CD4-positive, alpha-beta T cell treated with Interleukin-4 for 1 hour (primary cell): Measurements from ENCODE around the gene CD300E.
"Not testable (repeated sequence)": the region's sequence is repeated elsewhere in the genome, so short reads cannot be mapped to it uniquely, and the experiment has no call there.

Source experiments
- DNase-seq, 2 donors: peaks; one replicate each; pipeline ENCODE4 v3.0.0-alpha.2; 2020 to 2022

The CD300E gene

GRCh38 chr17:74598346-74599022 is 25.1 kb downstream of the CD300E start:
- DNase-seq: no peak

- no peak for DNase-seq
Observed at GRCh38 chr17:74597069-74597790, 26.3 kb downstream of the CD300E start.

GRCh38 chr17:74595037-74595750 is 28.3 kb downstream of the CD300E start:
- no peak for DNase-seq

GRCh38 chr17:74592087-74592990 is 31.2 kb downstream of the CD300E start, which contains the start of gene CD300LD:
CD300LD (minus strand) TSS chr17:74592283; CDS start chr17:74592202, 81 bp downstream.
- DNase-seq: peak in 1 of 2 donors; percentile 32

- DNase-seq: no peak
Observed at GRCh38 chr17:74591503-74591902, 32.0 kb downstream of the CD300E start.

GRCh38 chr17:74585711-74586110 is 37.8 kb downstream of the CD300E start:
- DNase-seq: no peak

- DNase-seq: no peak
Observed at GRCh38 chr17:74584292-74585060, 39.1 kb downstream of the CD300E start.

- DNase-seq: no peak
Observed at GRCh38 chr17:74582633-74583032, 40.9 kb downstream of the CD300E start.

GRCh38 chr17:74579900-74580299 is 43.6 kb downstream of the CD300E start:
- DNase-seq: no peak

- DNase-seq: no peak
Observed at GRCh38 chr17:74578979-74579378, 44.6 kb downstream of the CD300E start.

- DNase-seq: no peak
Observed at GRCh38 chr17:74574489-74575142, 48.9 kb downstream of the CD300E start.

- DNase-seq: not testable (repeated sequence)
Observed at GRCh38 chr17:74573635-74574034, 49.9 kb downstream of the CD300E start.

- no peak for DNase-seq
Observed at GRCh38 chr17:74573169-74573568, 50.4 kb downstream of the CD300E start.

- DNase-seq: no peak
Observed at GRCh38 chr17:74571621-74572270, 51.8 kb downstream of the CD300E start.

GRCh38 chr17:74569020-74570003 is 54.2 kb downstream of the CD300E start:
- peak; percentile 14 to 85 for DNase-seq

GRCh38 chr17:74568106-74568873 is 55.2 kb downstream of the CD300E start:
- DNase-seq: no peak

GRCh38 chr17:74567397-74567796 is 56.1 kb downstream of the CD300E start, which contains the start of gene CD300H:
CD300H (minus strand) TSS chr17:74567509.
- DNase-seq: peak; percentile 8 to 39

GRCh38 chr17:74566132-74566753 is 57.3 kb downstream of the CD300E start:
- DNase-seq: peak; percentile 27 to 50
